ENCODE data around the gene PSMD13. TPM values are rescaled to one million over a fixed set of nuclear protein-coding genes. Genes with fewer than 3 reads are reported as not detected.

PSMD13 gene
- total and polyA plus RNA-seq, 2 donors from 2014 or later, result 87.7 to 115 TPM

DNA sequence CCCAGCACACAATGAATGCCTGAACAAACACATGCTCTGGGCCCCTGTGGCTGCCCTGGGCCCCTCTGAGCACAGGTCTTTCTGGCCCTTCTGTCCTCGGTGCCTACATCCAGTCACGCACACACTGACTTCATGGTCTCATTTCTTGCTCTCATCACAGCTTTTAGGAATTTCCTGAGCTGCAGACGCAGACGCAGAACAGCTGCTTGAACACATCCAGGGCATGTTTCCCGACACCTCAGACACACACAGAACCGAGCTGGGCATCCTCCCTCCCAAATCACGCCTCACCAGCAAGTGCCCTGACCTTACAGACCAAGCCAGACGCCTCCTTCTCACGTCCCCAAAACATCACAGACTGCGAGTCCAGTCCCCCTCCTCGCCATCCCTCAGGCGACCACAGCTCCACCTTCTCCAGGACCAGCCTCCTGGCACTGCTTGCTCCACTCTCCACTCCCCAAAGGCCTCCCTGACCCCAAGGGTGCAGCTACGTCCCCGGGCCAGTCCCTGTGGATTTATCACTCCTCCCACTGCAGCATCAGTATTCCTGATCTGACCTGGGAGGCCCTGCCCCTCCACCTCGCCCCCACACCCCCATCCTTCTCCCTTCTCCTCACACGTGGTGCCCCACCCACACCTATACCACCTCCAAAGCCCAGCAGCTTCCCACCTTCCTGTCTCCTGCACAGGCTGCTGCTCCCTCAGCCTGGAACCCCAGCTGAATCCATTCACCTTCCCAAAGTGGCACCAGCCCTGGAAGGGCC lies 13.6 kb upstream of the PSMD13 start:
- FAIRE-seq (no peak), DNase-seq (peak in 1 of 5 donors; percentile 45)
- peaks cover 3 to 13% (median 12%) of the 10 kb centered on the region in 3 donors for H3K36me3 ChIP-seq (ENCODE audit: control insufficient read depth in 2 of 3, insufficient read depth in 3 of 3, low read length in 3 of 3)
- H3K9me3 ChIP-seq (ENCODE audit: control insufficient read depth in 2 of 3, insufficient read depth in 1 of 3, low read length in 3 of 3), result no peaks in the 10 kb centered on the region
- intact Hi-C loops (cut with DNase I), result no loop called here
- H3K9ac ChIP-seq (ENCODE audit: low read length in 3 of 3), result no peak overlapping the region
- TF ChIP-seq, protein P1, sequence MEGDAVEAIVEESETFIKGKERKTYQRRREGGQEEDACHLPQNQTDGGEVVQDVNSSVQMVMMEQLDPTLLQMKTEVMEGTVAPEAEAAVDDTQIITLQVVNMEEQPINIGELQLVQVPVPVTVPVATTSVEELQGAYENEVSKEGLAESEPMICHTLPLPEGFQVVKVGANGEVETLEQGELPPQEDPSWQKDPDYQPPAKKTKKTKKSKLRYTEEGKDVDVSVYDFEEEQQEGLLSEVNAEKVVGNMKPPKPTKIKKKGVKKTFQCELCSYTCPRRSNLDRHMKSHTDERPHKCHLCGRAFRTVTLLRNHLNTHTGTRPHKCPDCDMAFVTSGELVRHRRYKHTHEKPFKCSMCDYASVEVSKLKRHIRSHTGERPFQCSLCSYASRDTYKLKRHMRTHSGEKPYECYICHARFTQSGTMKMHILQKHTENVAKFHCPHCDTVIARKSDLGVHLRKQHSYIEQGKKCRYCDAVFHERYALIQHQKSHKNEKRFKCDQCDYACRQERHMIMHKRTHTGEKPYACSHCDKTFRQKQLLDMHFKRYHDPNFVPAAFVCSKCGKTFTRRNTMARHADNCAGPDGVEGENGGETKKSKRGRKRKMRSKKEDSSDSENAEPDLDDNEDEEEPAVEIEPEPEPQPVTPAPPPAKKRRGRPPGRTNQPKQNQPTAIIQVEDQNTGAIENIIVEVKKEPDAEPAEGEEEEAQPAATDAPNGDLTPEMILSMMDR (IDR thresholded peaks at IDR 0.05; ENCODE audit: borderline replicate concordance, extremely low read depth, insufficient read depth), result no peak
- H3K4me3 ChIP-seq (ENCODE audit: low read length in 3 of 3), result no peak overlapping the region
- H3K27me3 ChIP-seq (ENCODE audit: control insufficient read depth, insufficient read depth, low read length), result no peaks in the 10 kb centered on the region
- H3K27ac ChIP-seq (ENCODE audit: low read depth in 2 of 2, low read length in 2 of 2), result no peak overlapping the region
- no peaks in the 10 kb centered on the region for H3K4me1 ChIP-seq (ENCODE audit: control insufficient read depth in 2 of 3, insufficient read depth in 2 of 3, low read depth in 1 of 3, low read length in 3 of 3)

DNA sequence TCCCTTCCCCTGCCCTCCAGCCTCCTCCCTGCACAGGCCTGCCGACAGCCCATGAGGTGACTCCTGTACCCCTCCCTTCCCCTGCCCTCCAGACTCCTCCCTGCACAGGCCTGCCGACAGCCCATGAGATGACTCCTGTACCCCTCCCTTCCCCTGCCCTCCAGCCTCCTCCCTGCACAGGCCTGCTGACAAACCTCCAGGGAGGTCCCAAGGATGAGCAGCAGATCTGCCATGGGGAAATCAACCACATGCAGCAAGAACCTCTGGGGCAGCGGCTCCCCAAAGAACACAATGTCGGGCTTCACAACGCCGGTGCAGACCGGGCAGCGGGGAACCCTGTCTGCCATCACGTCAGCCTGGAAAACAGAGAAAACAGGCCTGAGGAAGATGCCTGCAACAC lies 12.9 kb upstream of the PSMD13 start:
- H3K27ac ChIP-seq (ENCODE audit: low read depth in 2 of 2, low read length in 2 of 2), result no peak overlapping the region
- intact Hi-C loops (cut with DNase I), result no loop called here
- H3K27me3 ChIP-seq (ENCODE audit: control insufficient read depth, insufficient read depth, low read length), result no peaks in the 10 kb centered on the region
- DNase-seq, result peak in 1 of 5 donors; percentile 14
- no peaks in the 10 kb centered on the region for H3K9me3 ChIP-seq (ENCODE audit: control insufficient read depth in 2 of 3, insufficient read depth in 1 of 3, low read length in 3 of 3)
- no peak for FAIRE-seq
- TF ChIP-seq, protein P1 (IDR thresholded peaks at IDR 0.05; ENCODE audit: borderline replicate concordance, extremely low read depth, insufficient read depth), result no peak
- peaks cover 3 to 11% (median 9%) of the 10 kb centered on the region in 3 donors for H3K36me3 ChIP-seq (ENCODE audit: control insufficient read depth in 2 of 3, insufficient read depth in 3 of 3, low read length in 3 of 3)
- no peak overlapping the region for H3K9ac ChIP-seq (ENCODE audit: low read length in 3 of 3)
- no peaks in the 10 kb centered on the region for H3K4me1 ChIP-seq (ENCODE audit: control insufficient read depth in 2 of 3, insufficient read depth in 2 of 3, low read depth in 1 of 3, low read length in 3 of 3)
- no peak overlapping the region for H3K4me3 ChIP-seq (ENCODE audit: low read length in 3 of 3)

DNA sequence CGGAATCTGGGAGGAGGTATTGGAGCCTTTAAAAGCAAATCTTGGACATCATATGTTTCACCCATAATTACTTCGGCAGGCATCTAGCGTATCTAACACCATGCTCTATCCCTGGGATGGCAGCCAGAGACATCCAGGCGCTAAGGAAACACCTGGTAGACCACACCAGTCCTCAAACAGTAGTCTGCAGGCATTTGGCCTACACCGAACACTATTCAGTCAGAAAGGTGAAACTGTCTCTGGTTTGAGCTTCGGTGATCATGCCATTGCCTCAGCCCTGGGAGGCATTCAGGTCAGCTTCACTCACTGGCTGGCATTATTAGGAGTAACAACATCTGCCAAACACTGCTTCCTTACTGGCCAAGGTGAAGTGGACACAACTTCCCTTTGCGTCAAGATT lies 12.4 kb upstream of the PSMD13 start:
- Histone ChIP-seq H3K27me3 (ENCODE audit: control insufficient read depth, insufficient read depth, low read length) (no peaks in the 10 kb centered on the region), H3K9ac (ENCODE audit: low read length in 3 of 3) (no peak overlapping the region), H3K36me3 (ENCODE audit: control insufficient read depth in 2 of 3, insufficient read depth in 3 of 3, low read length in 3 of 3) (peaks cover 3 to 9% (median 9%) of the 10 kb centered on the region in 3 donors), H3K27ac (ENCODE audit: low read depth in 2 of 2, low read length in 2 of 2) (no peak overlapping the region), H3K4me3 (ENCODE audit: low read length in 3 of 3) (no peak overlapping the region), H3K9me3 (ENCODE audit: control insufficient read depth in 2 of 3, insufficient read depth in 1 of 3, low read length in 3 of 3) (no peaks in the 10 kb centered on the region), H3K4me1 (ENCODE audit: control insufficient read depth in 2 of 3, insufficient read depth in 2 of 3, low read depth in 1 of 3, low read length in 3 of 3) (no peaks in the 10 kb centered on the region)
- TF ChIP-seq, protein P1 (IDR thresholded peaks at IDR 0.05; ENCODE audit: borderline replicate concordance, extremely low read depth, insufficient read depth), result no peak
- intact Hi-C loops (cut with DNase I), result no loop called here
- FAIRE-seq (no peak), DNase-seq (peak in 1 of 5 donors; percentile 3)
